Stomach smooth muscle (tissue), 2 donors: ENCODE measurements around the gene PIK3CB.
"Not testable (repeated sequence)": the region's sequence is repeated elsewhere in the genome, so short reads cannot be mapped to it uniquely, and the experiment has no call there.

Experiments
- H3K27ac ChIP-seq: one replicate; pipeline ENCODE4 v1.7.0; 2013; ENCODE audit warnings: mild to moderate bottlenecking, low read length, inconsistent platforms
- H3K27me3 ChIP-seq, 2 donors: one replicate each; pipeline ENCODE4 v1.7.0; 2013; ENCODE audit warnings: low read length in 2 of 2; ENCODE audit not compliant: insufficient read depth in 2 of 2, control insufficient read depth in 1 of 2
- H3K36me3 ChIP-seq, 2 donors: one replicate each; pipeline ENCODE4 v1.7.0; 2013; ENCODE audit warnings: low read length in 2 of 2; ENCODE audit not compliant: control insufficient read depth in 2 of 2, insufficient read depth in 2 of 2
- H3K4me1 ChIP-seq: one replicate; pipeline ENCODE4 v1.7.0; 2013; ENCODE audit warnings: low read length; ENCODE audit not compliant: control insufficient read depth, insufficient read depth
- H3K4me3 ChIP-seq, 2 donors: one replicate each; pipeline ENCODE4 v1.7.0; 2013; ENCODE audit warnings: low read length in 2 of 2
- H3K9ac ChIP-seq, 2 donors: one replicate each; pipeline ENCODE4 v1.7.0; 2013; ENCODE audit warnings: low read length in 2 of 2, mild to moderate bottlenecking in 1 of 2
- H3K9me3 ChIP-seq, 2 donors: one replicate each; pipeline ENCODE4 v1.7.0; 2013; ENCODE audit warnings: low read length in 2 of 2; ENCODE audit not compliant: control insufficient read depth in 2 of 2
- donor health status: healthy.
- donor health status: Pancreatic carcinoma.

PIK3CB gene

DNA sequence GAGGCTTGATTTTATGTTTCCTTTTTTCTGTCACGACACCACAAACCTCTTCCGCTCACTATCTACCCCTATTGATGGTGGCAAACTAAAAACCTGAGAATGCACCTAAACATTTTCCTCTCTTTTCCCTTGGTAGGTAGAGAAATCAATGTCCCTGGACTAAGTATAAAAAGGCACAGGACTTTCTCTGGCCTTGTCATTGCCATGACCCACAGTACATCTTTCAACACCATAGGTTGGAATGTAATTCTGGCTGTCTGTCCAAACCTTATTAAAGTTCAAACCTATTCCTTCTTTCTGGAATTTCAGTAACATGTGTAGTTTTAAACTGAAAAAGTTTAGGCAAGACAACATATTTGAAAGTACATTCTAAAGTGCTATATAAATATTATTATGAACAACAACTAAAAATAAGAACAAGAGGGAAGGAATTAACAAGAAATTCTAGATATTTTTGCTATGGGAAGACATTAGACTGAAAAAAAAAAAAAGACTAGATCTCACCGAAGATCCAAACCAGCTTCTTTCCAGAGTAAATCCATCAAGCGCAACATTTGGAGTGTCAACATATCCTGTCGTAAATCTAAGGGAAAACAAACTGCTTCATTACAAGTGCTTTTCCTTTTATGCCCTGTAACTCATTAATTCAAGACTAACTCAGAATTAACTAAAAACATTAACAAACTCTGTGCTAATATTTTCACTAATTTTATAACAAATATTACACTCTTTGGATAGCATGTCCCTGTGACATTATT is 153.1 kb downstream of the PIK3CB start:
- Histone ChIP-seq H3K27me3 (no peaks in the 10 kb centered on the region), H3K27ac (no peak overlapping the region), H3K4me3 (no peak overlapping the region), H3K4me1 (no peaks in the 10 kb centered on the region), H3K36me3 (peaks cover 7 to 10% of the 10 kb centered on the region in 2 donors), H3K9ac (no peak overlapping the region), H3K9me3 (no peaks in the 10 kb centered on the region)

GRCh38 chr3:138680974-138681373 is 153.8 kb downstream of the PIK3CB start:
- H3K9ac ChIP-seq, H3K27ac ChIP-seq, H3K9me3 ChIP-seq, H3K27me3 ChIP-seq, H3K4me3 ChIP-seq, H3K4me1 ChIP-seq: not testable (repeated sequence)
- peaks cover 12 to 13% of the 10 kb centered on the region in 2 donors for H3K36me3 ChIP-seq

DNA sequence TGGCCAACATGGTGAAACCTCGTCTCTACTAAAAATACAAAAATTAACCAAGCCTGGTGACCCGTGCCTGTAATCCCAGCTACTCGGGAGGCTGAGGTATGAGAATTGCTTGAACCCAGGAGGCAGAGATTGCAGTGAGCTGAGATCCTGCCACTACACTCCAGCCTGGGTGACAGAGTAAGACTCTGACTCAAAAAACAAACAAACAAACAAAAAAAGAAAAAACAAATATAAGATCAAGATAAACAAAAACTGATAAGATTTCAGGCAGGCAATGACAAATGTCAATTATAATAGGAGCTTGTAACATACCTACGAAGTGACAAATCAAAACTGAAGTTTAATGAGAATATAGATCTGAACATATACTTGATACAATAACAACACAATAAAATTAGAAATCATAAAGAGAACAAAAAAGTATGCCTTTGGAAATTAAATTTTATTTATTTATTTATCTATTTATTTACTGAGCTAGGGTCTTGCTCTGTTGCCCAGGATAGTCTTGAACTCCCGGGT is 155.8 kb downstream of the PIK3CB start:
- Histone ChIP-seq H3K36me3 (peaks cover 12 to 17% of the 10 kb centered on the region in 2 donors), H3K9me3 (no peaks in the 10 kb centered on the region), H3K9ac (no peak overlapping the region), H3K27me3 (no peaks in the 10 kb centered on the region), H3K4me3 (no peak overlapping the region), H3K4me1 (no peaks in the 10 kb centered on the region), H3K27ac (no peak overlapping the region)

DNA sequence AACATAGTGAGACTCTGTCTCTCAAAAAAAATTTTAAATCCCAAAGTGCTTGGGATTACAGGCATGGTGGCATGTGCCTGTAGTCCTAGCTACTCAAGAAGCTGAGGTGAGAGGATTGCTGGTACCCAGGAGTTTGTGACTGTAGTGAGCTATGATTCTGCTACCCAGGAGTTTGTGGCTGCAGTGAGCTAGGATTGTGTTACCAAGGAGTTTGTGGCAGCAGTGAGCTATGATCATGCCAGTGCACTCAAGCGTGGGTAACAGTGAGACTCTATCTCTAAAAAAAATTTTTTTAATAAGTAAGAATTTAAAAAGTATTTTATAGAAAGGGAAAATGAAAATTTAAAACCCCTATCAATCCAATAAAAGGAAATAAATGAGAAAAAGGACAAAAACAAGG is 156.6 kb downstream of the PIK3CB start:
- Histone ChIP-seq H3K4me3 (no peak overlapping the region), H3K27me3 (no peaks in the 10 kb centered on the region), H3K9me3 (no peaks in the 10 kb centered on the region), H3K4me1 (no peaks in the 10 kb centered on the region), H3K36me3 (peaks cover 12 to 17% of the 10 kb centered on the region in 2 donors), H3K9ac (no peak overlapping the region), H3K27ac (no peak overlapping the region)

DNA sequence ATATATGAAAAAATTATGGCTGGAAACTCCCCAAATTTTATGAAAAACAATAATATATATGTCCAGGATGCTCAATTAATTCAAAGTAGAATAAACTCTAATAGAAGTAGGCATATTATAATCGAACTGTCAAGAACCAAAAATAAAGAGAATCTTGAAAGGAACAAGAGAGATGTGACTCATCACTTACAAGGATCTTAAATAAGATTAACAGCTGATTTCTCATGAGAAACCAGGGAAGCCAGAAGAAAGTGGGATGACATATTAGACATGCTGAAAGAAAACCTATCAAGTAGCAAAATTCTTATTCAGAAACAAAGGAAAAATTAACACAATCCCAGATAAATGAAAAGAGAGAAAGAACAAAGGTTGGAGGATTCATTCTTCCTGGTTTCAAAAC is 159.3 kb downstream of the PIK3CB start:
- Histone ChIP-seq H3K4me3 (no peak overlapping the region), H3K27me3 (no peaks in the 10 kb centered on the region), H3K27ac (no peak overlapping the region), H3K36me3 (peaks cover 5 to 10% of the 10 kb centered on the region in 2 donors), H3K9me3 (no peaks in the 10 kb centered on the region), H3K9ac (no peak overlapping the region), H3K4me1 (no peaks in the 10 kb centered on the region)

- no peak overlapping the region for H3K27ac ChIP-seq
- peaks cover 5 to 10% of the 10 kb centered on the region in 2 donors for H3K36me3 ChIP-seq
- H3K27me3 ChIP-seq = no peaks in the 10 kb centered on the region
Observed at GRCh38 chr3:138673641-138674530, 160.8 kb downstream of the PIK3CB start.

DNA sequence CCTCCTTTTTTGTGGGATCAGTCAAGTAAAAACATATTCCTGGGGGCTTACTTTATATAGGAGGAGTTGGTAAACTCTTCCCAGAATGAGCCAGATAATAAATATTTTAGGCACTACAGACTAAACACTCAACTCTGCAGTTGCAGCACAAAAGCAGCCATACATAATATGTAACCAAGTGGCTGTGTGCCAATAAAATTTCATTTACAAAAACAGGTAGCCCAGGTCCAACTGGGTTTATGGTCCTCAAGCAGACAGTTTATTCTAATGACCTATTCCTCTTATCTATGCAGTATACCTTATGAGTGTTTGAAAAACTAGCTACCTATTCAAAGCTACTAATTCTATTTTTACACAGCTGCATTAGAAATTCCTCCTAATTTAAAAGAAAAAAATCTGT is 164.3 kb downstream of the PIK3CB start:
- no peak overlapping the region for H3K4me3 ChIP-seq
- peaks cover 0 to 7% of the 10 kb centered on the region in 2 donors for H3K36me3 ChIP-seq
- H3K27ac ChIP-seq = no peak overlapping the region
- no peaks in the 10 kb centered on the region for H3K9me3 ChIP-seq
- H3K27me3 ChIP-seq = no peaks in the 10 kb centered on the region
- no peak overlapping the region for H3K9ac ChIP-seq
- no peaks in the 10 kb centered on the region for H3K4me1 ChIP-seq

More at GRCh38 chr3:138673641-138674530, 160.8 kb downstream of the PIK3CB start:
- no peak overlapping the region for H3K9ac ChIP-seq
- no peaks in the 10 kb centered on the region for H3K4me1 ChIP-seq
- H3K4me3 ChIP-seq = no peak overlapping the region
- H3K9me3 ChIP-seq = no peaks in the 10 kb centered on the region

GRCh38 chr3:138668107-138668506 is 166.6 kb downstream of the PIK3CB start:
- Histone ChIP-seq H3K9ac (no peak overlapping the region), H3K27me3 (no peaks in the 10 kb centered on the region), H3K36me3 (peaks cover 9 to 10% of the 10 kb centered on the region in 2 donors), H3K9me3 (no peaks in the 10 kb centered on the region), H3K4me3 (no peak overlapping the region), H3K27ac (no peak overlapping the region), H3K4me1 (no peaks in the 10 kb centered on the region)

DNA sequence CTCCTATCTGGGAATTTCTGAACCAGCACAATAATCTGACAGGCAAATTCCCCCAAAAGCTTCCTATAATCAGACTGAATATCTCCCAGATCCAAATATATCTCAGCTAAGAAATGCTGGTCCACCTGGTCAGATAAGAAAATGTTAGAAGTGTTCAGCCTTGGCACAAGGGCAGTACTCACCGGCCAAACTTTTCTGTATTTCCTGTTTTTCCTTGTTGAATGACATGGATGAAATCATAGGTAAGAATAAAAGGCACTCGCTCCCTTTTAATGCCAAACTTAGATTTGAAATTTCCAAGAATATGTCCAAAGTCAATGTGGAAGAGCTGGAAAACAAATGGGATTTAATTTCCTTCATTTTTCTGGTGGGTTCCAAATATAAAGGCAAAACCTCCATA is 177.2 kb downstream of the PIK3CB start:
- H3K27me3 ChIP-seq = no peaks in the 10 kb centered on the region
- H3K27ac ChIP-seq = no peak overlapping the region
- no peak overlapping the region for H3K9ac ChIP-seq
- no peaks in the 10 kb centered on the region for H3K9me3 ChIP-seq
- no peak overlapping the region for H3K4me3 ChIP-seq
- H3K36me3 ChIP-seq = peaks cover 7 to 12% of the 10 kb centered on the region in 2 donors
- H3K4me1 ChIP-seq = no peaks in the 10 kb centered on the region

DNA sequence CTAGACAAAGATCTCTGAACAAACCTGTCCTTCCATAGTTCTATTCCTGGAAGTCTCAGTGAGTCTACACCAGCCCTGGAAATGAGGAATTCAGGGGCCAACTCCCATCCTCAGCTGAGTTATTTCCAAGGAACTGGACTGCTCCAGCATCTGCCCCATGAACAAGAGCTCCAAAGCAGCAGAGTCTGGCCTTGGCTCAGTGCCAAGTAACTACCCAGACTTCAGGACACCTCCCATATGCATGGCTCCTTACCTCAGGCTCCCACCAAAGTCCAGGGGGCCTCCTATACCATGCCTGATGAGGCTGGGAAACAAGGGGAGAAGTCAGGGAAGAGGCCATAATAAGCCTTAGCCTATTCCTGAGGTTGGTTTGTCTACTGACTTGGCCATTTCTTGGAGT is 181.2 kb downstream of the PIK3CB start:
- H3K27ac ChIP-seq = no peak overlapping the region
- H3K36me3 ChIP-seq = peaks cover 17 to 28% of the 10 kb centered on the region in 2 donors
- no peak overlapping the region for H3K4me3 ChIP-seq
- H3K9ac ChIP-seq = no peak overlapping the region
- H3K9me3 ChIP-seq = no peaks in the 10 kb centered on the region
- no peaks in the 10 kb centered on the region for H3K27me3 ChIP-seq
- no peaks in the 10 kb centered on the region for H3K4me1 ChIP-seq
